Fibroblast of villous mesenchyme (primary cell): ENCODE data around the gene TLX1. TPM values are rescaled to one million over a fixed set of nuclear protein-coding genes. Genes with fewer than 3 reads are reported as not detected.
"Not testable (repeated sequence)": the region's sequence is repeated elsewhere in the genome, so short reads cannot be mapped to it uniquely, and the experiment has no call there.

Experiments used
- DNase-seq: peaks from one replicate; pipeline ENCODE4 v3.0.0-alpha.2; 2010; ENCODE audit warnings: low read depth
- H3K4me3 ChIP-seq: 2 replicates; pipeline ENCODE4 v1.5.1; 2011; ENCODE audit warnings: low read depth, mild to moderate bottlenecking, low read length
- total RNA-seq: library from RNA; depleted of rRNA; stranded (reverse); fragments of >200 nt; gene quantifications from 2 replicates; pipeline ENCODE4 v1.2.3, GENCODE V29; 2012
- TF ChIP-seq, protein P1 (sequence below): IDR thresholded peaks from 2 replicates; pipeline ENCODE4 v1.5.1; 2012; ENCODE audit warnings: low read depth, mild to moderate bottlenecking, low read length; ENCODE audit not compliant: insufficient read depth

Gene TLX1
- total RNA-seq, 1 donor: not detected

DNA sequence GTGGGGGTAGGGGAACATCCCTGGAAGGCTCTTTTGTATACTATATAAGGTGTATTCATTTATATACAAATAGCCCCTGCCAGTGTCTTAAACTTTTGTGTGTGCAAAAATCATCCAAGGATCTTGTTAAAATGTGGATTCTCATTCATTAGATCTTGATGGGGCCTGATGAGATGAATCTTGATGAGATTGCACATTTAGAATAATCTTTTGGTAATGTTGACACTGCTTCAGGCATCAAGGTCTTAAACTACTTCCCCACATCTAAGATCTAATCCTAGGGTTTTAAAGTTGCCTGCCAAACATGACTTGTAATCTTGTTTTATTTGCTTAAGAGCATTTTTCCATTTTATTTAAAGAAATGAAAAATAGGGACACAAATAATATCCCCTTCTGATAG lies 13.0 kb downstream of the TLX1 start:
- TF ChIP-seq, protein P1, sequence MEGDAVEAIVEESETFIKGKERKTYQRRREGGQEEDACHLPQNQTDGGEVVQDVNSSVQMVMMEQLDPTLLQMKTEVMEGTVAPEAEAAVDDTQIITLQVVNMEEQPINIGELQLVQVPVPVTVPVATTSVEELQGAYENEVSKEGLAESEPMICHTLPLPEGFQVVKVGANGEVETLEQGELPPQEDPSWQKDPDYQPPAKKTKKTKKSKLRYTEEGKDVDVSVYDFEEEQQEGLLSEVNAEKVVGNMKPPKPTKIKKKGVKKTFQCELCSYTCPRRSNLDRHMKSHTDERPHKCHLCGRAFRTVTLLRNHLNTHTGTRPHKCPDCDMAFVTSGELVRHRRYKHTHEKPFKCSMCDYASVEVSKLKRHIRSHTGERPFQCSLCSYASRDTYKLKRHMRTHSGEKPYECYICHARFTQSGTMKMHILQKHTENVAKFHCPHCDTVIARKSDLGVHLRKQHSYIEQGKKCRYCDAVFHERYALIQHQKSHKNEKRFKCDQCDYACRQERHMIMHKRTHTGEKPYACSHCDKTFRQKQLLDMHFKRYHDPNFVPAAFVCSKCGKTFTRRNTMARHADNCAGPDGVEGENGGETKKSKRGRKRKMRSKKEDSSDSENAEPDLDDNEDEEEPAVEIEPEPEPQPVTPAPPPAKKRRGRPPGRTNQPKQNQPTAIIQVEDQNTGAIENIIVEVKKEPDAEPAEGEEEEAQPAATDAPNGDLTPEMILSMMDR: no peak
- no peak for DNase-seq
- H3K4me3 ChIP-seq: no peak overlapping the region

- DNase-seq: no peak
- no peak overlapping the region for H3K4me3 ChIP-seq
- TF ChIP-seq, protein P1: no peak
Observed at GRCh38 chr10:101145145-101145544, 14.0 kb downstream of the TLX1 start.

DNA sequence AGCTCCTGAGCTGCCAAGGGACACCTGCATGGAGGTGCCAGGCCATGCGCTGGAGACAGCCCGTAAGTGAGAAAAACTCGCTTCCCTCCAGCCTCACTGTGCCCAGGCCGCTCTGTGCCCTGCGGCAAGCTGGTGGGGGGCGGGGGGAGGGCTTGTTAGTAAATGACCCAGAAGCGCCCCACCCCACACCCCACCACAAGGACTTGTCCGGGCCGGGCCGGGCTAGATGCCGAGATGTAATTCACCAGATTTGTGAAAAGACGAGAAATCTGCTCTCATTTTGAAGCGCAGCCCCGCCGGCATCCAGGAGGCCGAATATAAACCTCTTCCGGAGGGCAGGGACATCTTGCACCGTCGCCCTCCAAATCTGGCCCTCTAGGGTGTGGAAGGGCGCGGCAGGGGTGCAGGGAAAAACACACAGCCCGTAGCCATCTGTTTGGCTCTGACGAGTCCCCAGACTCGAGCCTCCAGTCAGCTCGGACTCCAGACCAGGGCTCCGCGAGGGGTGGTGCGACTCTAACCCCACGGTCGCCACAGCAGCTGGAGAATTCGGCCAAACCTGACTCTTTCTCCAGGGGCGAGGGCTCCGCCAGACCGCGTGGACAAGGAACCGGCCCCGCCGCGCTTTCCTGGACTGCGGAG lies 14.8 kb downstream of the TLX1 start:
- H3K4me3 ChIP-seq: no peak overlapping the region
- TF ChIP-seq, protein P1: no peak
- DNase-seq: no peak

DNA sequence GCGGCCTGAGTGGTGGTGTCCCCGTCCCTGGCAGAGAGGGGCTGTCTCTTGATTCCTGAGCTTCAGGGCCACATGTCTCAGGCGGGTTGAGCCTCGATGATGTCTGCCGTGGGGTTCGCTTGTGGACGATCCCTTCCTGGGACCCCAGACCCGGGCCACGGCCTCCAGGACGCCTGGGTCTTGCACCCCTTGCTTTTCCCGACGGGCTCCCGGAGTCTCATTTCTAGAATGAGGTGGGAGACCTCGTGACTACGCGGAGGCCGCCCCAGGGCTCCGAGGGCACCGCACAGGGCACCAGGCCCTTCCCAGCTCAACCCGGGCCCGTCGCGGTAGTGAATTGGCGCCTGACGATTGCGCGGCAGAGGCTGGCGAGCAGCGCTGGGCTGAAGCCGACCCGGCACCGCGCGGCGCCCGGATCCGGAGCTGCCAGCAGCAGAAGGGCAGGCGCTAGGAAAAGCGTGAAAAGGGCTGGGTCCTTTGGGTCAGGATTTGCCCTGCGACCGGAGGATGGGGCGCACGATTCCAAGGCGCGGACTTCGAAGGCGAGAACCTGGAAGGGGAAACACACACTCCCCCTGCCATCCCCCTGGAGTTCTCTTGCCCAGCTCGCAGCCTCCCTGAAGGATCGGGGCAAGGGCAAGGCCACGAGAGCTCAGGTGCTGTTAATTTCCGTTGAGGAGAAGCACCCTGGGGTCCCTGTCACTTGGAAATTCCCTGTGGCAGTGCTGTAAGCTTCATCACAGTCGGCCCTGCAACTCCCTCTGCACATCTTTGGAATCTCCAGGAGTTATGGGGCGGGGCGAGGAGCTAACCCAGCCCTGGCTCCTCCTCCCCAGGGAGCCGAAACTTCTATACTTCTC lies 15.5 kb downstream of the TLX1 start:
- TF ChIP-seq, protein P1: no peak
- DNase-seq: no peak
- no peak overlapping the region for H3K4me3 ChIP-seq

DNA sequence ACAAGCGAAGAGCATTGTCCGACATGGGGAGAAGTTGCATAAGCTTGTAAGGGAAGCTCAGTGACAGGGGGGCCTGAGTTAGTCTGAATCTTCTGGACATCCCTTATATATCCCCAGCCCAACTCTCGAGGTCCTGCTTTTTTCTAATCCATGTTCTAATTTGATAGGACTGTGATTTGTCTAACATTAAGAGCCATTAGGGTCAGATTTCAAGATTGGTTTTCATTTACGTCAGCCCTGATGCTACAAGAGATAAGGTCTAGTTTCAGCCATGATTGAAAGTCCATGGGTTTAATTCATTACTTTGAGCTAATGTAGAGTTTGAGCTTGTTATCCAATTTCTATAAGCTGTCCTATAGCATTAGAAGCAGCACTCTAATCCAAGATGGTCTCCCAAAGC lies 20.3 kb downstream of the TLX1 start:
- DNase-seq: no peak
- H3K4me3 ChIP-seq: no peak overlapping the region
- TF ChIP-seq, protein P1: no peak

- TF ChIP-seq, protein P1: no peak
Observed at GRCh38 chr10:101152316-101152715, 21.2 kb downstream of the TLX1 start.

GRCh38 chr10:101154506-101154905 lies 23.4 kb downstream of the TLX1 start:
- not testable (repeated sequence) for H3K4me3 ChIP-seq, DNase-seq

More at GRCh38 chr10:101152316-101152715, 21.2 kb downstream of the TLX1 start:
- no peak overlapping the region for H3K4me3 ChIP-seq
- no peak for DNase-seq
